Posterior vena cava (tissue), 2 donors: ENCODE data around the gene SULT4A1. TPM values are rescaled to one million over a fixed set of nuclear protein-coding genes. Genes with fewer than 3 reads are reported as not detected.

Experiments
- DNase-seq: peaks from one replicate; pipeline ENCODE4 v3.0.0-alpha.2; 2020; ENCODE audit warnings: low spot score
- intact Hi-C, 2 donors: fragments of 100-400 bp; cut with DNase I; formaldehyde crosslinking; loops; one replicate each; pipeline versions ENCODE4 v1.14.1 to v1.14.2; 2022 to 2023
- total RNA-seq, 2 donors: library from RNA; stranded (reverse); fragmentation: NEBNext Ultra II Directional; extraction: Animal tissue kit (Norgen Biotek cat#: 25700); gene quantifications; one replicate each; pipeline ENCODE4 v1.2.1, GENCODE V29; 2021
- donor health status: DM: yes; HTN: yes; CAD: no.
- donor health status: DM: yes; HTN: yes; CAD: no.

The SULT4A1 gene
- total RNA-seq, 2 donors from 2014 or later: not detected

DNA sequence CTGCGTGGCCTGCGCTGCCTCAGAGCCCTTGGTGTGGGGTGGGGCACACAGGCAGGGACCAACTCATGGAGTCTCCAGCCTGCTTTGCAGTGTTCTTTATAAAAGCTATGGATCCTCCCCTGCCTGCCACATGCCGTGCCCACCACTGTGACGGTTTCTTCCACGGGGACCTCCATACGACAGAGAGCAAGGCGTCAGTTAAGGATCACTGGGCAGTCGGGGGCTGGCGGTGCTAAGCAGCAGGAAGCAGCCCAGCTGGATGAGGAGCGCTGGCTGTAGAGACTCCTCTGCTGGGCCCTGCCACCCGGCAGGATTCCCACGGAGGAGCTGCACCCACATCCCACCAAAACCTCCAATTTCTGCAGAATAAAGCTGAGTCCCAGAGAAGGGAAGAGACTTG is 27.1 kb downstream of the SULT4A1 start:
- no peak for DNase-seq
- intact Hi-C loops: no loop called here

DNA sequence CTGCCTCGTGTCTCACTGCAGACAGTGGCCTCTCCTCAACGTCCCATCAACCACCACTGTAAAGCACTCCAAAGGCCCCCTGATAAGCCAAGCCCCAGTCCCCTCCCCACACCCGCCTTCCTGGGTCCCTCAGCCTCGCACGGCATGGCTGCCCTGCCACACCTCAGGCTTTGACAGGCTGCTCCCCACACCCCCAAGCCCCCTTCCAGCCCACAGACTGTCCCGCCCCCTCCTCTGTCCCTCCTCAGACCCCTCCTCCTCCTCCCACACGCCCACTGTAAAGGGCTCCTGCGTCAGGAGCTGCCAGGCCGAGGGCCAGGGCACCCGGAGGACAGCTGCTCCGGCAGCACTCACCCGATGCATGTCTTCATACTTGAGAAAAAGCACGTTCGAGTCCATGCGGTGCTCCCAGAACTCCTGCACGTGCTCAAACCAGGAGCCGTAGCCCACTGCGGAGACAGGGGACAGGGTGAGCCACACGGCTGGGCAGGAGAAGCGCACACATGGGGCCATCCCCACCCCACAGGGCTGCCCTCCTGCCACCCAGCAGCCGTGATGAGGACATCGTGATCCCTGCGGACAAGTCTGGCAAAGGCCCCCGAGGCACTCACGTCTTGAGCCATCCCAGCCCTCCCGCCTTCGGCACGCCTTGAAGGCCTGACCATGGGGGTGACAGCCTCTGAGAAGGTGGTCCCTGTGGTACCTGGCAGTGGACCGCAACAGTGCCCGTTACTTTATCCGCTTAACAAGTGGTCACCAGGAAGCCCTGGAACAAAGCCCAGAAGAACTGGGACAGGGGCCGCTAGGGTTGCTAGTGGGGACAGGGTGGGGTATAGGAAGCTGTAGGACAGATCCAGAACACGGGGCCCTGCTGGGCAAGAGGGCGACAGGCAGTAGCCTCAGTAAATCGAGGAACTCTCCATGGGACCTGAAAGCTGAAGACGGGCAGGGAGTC is 28.8 kb downstream of the SULT4A1 start:
- peak; percentile 60 for DNase-seq
- intact Hi-C loops: no loop called here

DNA sequence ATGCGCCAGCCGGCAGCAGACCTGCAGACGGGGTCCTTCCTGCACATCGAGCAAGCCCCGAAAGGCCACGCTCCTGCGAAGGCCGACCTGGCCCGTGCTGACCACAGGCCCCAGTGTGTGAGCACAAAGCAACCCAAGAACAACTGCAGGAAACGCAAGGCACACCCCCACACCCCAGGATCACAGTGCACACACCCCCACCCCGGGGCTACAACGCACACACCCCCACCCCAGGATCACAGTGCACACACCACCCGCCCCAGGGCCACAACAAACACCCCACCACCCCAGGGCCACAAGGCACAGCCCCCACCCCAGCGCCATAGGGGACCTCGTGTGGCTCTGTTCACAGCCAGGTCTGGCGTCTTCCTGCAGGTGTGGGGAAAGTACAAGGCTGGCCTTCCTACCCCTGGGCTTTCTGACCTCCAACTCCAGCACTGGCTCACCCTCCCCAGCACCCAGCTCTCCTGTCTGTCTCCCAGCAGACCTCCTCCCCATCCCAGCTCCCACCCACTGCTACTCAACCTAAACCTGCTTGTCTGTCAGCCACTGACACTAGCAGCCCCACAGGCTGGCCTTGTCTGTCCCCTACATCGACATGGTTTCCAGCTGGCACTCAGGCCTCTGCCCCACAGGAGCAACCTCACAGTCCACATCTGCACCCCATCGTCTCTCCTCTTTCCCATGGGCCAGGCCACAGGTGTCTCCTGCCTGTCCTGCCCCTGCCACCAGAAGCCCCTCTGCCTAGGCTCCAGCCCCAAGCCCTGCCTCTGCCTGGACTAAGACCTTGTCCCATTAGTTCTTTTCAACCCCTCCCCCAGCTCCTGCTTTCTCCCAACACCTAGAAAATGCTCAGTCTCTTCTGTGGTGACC is 29.7 kb downstream of the SULT4A1 start:
- no peak for DNase-seq
- intact Hi-C loops: no loop called here

DNA sequence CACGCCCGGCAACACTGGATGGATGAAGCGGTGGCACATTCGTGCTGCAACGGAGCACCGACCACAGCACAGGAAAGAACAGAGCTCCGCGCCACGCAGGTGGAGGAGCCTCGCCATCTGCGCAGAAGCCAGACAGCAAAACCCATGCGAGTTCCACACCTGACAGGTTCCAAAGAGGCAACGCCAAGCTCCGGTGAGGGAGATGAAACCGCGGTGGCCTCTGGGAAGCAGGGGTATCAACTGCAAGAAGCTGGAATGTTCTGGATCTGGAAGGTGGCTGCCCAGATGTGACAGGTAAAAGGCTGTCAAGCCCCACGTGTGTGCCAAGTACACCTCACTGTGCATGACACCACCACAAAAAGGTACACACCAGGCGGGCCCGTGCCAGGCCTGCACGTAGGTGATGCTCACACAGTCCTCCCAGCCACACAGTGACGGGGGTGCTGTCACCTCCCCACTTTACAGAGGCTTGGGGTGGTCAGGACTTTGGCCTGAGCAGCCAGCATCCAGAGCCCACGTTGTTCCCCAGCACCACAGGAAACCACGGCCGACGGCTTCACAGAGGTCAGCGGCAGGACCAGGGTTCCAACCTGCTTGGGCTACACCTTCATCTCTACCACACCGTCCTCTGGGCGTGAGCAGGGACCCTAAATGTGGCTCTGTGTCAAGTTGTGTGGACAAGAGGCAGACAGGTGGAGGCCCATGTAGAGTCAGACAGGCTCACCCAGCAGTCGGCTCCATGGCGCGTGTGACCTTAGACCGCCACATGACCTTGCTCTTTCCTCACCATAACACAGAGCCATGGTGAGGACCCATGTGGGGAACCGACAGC is 30.5 kb downstream of the SULT4A1 start:
- peak; percentile 70 for DNase-seq
- intact Hi-C loops: no loop called here

DNA sequence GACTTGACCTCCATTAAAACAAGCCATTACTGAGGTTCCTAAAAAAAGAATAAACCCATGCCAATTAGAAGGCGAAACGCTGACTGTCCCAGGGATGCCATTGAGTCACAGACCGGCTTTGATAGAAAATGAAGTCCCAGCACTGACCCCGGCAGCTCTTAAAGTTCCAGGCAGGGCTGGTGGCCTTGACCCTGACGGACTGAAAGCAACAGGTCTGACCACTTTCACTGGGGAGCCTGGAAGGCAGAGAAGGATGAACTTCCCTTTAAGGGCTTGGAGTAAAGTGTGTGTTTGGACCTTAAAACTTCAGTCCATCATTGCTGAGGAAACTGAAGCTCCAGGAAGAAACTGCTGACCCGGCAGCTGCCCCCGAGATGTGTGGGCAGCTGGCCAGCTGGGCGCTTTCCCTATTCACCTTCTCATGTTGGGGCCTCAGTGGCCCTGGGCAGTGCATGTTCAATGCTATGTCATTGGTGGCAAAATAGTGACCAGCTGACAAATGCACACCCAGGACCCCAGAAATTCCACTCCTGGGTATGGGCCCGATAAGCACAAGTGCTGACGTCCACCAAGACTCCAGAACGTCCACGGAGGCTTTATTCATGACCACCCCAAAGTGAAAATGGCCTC is 31.3 kb downstream of the SULT4A1 start:
- intact Hi-C loops: no loop called here
- peak; percentile 57 for DNase-seq

DNA sequence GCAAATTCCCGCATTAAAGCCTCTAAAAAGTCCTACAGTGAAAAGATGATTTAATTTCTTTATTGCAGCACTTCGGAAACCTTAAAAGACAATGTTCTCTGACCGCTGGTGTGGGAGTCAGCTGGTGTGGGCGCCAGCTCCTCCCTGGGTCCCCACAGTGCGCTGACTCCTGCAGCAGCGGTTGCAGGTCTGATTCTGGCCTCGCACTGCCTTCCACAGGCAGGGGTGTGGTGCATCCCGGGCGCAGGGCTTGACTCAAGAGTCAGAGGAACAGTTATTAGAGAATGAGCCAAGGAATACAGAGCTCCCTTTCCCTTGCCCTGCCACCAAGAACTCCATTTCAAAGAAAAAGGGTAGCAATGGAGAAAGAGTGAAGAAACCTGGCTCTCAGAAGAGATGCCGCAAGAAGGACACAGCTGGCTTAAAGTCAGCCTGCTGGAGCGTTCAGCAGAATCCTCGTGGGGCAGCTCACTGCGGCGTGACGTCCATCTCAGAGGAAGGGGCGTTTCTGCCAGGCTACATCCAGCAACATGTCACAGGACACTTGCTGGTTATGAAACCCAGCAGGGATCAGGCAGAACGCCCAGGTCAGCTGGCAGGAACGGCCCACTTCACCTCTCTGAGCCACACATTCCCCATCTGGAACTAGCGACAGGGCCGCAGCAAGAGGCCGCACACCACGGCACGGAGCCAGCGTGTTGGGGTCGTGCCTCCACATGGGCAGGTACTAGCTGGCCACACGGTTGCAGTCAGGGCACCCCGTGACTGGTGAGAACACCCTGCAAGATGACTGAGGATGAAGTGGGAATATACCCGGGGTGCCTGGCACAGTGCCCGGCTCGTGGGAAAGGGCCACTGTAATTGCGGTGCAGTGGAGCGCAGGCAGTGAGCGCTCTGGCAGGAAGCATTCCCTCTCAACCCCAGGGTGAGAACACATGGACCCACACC is 32.1 kb downstream of the SULT4A1 start:
- intact Hi-C loops: loop anchor here in 1 of 2 donors (5.0 kb wide), 1 partner anchor 443 kb away; no protein-coding TSS in a partner anchor
- DNase-seq: peak; percentile 89

DNA sequence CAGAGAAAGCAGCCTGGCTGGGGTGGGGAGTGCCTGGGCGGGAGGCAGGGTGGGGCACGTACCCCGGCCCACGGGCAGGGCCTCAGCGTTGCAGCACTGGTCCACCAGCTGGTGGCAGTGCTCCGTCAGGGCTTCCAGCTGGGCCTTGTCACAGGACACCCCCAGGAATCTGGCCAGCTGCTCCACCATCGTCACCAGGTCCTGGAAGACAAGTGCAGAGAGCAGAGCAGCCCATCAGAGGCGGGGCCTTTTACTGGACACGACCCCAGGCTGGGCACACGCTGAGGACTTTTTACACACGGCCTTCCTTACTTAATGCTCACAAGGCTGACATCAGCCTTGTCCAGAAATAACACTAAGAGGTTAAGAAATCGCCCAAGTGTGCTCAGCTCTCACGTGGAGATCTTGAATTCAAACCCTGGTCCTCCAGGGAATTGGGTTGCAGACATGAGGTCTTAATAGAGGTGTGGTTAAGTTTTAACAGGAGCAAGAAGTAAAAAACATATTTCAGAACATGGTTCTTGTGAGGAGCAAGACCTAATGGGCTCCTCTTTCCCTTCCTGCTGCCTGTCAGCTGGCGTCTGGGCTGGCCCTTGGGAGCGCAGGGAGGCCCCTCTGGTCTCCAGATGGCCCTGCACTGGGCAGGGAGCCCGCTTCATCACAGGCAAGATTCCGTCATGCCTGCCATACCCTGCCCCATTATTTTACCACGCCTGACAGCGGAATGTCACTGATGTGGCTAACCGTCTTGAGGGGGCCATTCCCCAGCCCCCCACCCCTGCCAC is 33.1 kb downstream of the SULT4A1 start:
- intact Hi-C loops: loop anchor here in 1 of 2 donors (5.0 kb wide), 1 partner anchor 442 kb away; no protein-coding TSS in a partner anchor
- peak; percentile 88 for DNase-seq

DNA sequence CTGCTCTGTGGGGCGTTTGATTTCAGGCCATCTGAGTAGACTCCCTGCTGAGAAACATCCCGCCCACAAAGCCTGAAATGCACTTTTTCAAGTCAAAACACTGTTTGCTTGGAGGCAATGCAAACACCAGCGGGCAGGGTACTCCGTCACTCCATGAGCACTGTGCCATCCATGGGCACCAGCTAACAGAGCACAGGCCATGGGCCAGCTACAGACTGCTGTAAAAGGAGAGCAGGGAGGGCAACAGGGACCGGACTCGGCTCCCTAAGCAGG is 33.7 kb downstream of the SULT4A1 start:
- DNase-seq: no peak
- intact Hi-C loops: loop anchor here in 1 of 2 donors (5.0 kb wide), 1 partner anchor 441 kb away; no protein-coding TSS in a partner anchor

DNA sequence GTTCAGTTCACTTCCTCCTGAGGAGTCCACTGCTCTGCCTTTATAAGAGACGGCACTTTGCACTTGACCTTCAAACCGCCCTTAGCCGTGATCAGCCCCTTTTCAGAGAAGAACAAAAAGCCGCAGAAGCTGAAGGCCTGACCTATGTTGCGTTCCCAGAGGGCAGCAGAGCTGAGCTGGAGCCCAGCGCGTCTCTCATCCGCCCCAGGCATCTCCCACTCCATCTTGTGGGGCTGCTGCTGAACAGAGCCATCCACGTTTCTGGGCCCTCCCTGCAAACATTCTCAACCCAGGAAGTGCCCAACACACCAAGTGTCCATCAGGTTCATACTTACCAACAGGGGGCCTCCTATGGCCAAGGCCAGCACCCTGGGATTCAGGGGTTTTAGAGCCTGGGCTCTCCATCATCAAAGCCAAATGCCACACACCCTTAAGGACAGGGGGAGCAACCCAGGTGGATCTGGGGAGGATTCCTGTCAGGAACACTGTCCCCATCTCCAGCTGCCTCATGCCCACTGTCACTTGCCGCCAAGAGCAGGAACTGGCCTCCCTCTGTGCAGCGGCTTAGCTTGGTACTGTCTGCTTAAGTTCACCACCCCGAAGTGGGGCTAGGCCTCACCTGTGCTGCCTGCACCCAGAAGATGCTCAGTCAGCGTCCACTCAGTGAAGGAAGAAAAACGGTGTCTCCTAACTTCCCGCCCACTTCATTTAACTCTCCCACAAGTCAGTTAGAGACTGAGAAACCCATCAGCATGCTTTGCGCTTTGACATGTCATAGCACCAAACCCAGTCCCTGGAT is 34.2 kb downstream of the SULT4A1 start:
- intact Hi-C loops: loop anchor here in 1 of 2 donors (5.0 kb wide), 1 partner anchor 441 kb away; no protein-coding TSS in a partner anchor
- peak; percentile 45 for DNase-seq

DNA sequence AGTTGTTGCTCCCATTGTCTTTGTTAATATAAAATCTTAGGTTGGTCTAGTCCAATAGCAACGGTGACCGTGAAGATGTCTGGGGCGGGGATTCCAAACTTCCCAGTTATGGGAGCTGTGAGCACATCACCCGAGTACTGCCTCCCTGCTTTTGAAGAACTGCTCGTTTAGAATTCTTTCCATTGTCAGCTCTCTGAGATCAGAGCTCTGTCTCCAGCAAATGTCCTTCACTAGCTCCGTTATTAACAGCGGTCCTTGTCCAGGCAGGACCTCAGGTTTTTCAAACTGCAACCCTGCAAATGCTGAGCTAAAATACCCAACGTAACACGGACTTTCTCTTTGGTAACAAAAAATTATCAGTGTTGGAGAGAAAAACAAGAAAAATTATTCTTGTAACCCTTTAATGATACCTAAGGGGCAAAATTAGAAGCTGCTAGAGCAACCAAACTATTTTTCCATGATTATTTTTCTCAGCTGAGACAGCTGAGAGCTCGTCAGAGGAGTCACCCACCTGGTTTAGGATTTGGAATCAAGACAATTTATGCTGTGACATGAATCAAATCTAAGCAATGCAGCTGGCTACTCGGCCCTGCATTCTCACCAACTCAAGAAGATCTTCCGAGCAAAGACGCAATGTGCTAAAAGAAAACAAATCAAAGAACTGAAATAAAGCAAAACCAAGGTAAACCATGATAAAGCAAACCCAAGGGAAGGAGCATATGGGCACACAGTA is 35.1 kb downstream of the SULT4A1 start:
- intact Hi-C loops: loop anchor here in 1 of 2 donors (5.0 kb wide), 1 partner anchor 440 kb away; no protein-coding TSS in a partner anchor
- no peak for DNase-seq

DNA sequence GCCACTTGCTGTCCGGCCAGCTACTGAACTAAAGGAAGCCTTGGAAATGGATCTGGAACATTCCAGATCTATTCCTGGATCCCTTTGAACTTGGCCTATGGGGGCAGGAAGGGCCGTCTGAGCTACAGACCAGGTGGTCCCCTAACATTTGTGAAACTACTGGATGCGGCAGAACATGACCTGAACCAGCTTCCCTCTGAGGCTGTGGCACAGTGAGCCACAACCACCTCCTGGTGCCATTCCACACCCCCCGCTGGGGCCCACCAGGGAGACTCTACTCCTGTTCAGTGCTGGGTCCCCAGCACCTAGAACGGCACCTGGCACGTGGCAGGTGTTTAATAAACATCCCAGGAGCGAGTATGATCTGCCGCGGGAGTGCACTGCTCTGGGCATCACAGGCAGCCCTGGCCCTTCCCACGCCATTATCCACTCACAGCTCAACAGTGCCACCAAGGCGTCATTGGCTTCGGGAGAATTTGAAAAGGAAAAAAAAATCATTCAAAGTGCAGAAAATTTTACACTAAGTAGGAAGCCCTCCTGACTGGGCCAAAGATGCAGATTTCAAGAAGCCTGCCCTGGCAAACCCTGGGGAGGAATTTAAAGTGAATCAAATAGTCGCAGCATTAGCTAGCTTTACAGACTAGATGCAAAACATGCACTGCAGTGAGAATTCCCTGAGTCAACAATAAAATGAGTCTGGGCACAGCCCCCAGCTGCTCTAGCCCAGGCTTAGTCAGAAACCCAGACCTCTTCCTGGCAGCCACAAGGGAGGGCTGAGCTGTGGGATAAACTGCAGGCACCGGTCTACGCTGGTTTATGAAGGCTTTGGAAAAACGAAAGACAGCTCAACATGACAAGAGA is 35.9 kb downstream of the SULT4A1 start:
- DNase-seq: no peak
- intact Hi-C loops: loop anchor here in 1 of 2 donors (5.0 kb wide), 1 partner anchor 439 kb away; no protein-coding TSS in a partner anchor

DNA sequence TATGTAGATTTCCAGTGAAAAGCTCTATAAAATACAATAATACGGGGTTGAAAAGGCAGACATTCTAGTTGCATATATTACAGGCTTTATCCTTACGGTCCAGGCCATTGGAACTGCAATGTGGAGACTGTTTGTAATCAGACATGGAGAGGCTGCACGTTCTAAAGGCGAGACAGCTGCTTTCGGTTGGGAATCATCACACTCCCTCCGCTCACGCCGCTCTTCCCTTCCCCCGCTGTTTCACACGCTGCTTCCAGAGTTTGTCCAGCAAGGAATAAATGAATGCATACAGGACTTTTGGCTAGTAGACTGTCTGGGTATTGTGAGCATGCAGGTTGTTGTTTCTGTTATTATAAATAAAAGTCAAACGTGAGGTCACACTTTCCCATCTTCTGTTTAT is 36.7 kb downstream of the SULT4A1 start:
- no peak for DNase-seq
- intact Hi-C loops: loop anchor here in 1 of 2 donors (5.0 kb wide), 1 partner anchor 438 kb away; no protein-coding TSS in a partner anchor

DNA sequence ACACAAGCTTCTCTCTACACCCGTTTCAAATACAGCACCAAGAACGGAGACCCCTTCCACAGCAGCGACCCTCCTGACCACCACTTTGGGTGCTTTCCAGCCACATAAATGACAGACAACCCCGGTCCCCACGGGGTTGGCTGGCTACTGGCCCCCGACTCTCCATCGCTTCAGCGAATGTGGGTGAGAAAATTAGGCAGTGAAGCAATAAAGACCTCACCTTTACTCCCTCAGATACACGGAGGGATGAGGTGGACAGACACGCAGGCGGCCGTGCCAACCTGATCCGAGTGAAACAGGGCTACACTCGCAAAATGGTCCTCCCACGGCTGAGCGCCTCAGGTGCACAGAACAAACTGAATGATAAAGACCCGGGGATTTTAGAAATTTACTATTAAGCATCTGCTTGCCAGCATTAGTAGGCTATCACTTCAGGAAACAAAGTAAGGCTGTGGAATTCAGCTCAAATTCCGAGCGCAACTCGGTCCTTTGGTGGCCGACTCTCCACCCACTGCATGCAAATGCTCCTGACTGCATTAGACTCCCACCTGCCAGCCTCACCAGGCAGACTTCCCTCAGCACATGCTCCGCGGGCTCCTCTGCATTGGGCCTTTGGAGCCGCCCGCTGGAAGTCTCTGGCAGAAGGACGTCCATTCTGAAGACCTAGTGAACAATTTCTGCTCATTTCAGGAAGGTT is 37.4 kb downstream of the SULT4A1 start:
- intact Hi-C loops: loop anchor here in 1 of 2 donors (5.0 kb wide), 1 partner anchor 438 kb away; no protein-coding TSS in a partner anchor
- no peak for DNase-seq
